Measurements from ENCODE around the gene DOCK8. TPM values are rescaled to one million over a fixed set of nuclear protein-coding genes. Genes with fewer than 3 reads are reported as not detected.

The DOCK8 gene
- total and polyA plus RNA-seq, 2 of the 13 experiments (the other 11 are each of a cell fraction or from before 2014, with no cell fraction given) = 0.28 to 0.38 TPM

DNA sequence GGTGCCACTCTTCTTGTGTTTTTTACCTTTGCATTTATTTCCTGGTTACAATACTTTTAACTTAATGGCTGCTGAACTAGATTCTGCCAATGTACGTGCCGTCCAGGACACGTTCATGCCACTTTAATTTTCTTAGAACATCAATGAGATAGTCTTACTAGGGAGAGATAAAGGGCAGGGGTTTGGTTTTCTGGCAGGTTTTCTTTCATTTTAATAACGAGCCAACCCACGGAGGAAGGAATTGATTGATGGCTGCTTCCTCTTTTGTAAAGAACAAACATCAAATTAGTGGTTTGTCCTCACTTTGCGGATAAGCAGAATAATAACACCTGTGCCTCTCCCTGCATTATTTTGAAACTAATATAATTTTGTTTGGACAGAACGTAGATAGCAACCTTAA is 135.7 kb downstream of the DOCK8 start:
- intact Hi-C loops (cut with micrococcal nuclease; ENCODE audit: unreplicated experiment) = loop anchor here (1.0 kb wide), 1 partner anchor 12 kb away; no protein-coding TSS in a partner anchor
- Histone ChIP-seq H3K27me3 (ENCODE audit: control insufficient read depth in 1 of 2, insufficient read depth in 2 of 2, low read length in 2 of 2) (0 out of 5 replicates have a peak, but pooled peaks cover 0 to 4% of the 10 kb centered on the region in 2 experiments), H3K4me2 (ENCODE audit: low read depth, low read length) (no peak overlapping the region), H3K9ac (ENCODE audit: insufficient read depth, low read depth, low read length) (no peak overlapping the region), H3K27ac (ENCODE audit: extremely low read length, insufficient read depth, low read length) (no peak overlapping the region), H3K36me3 (replicated peaks in 1 of 2; ENCODE audit: control insufficient read depth in 1 of 2, insufficient read depth in 2 of 2, low read length in 2 of 2) (no peaks in the 10 kb centered on the region), H3K4me3 (replicated peaks in 1 of 3; ENCODE audit: insufficient read depth in 1 of 3, low read depth in 2 of 3, low read length in 3 of 3) (no peak overlapping the region), H3K9me3 (ENCODE audit: low read length) (no peaks in the 10 kb centered on the region), H4K20me1 (ENCODE audit: insufficient read depth, low read length) (no peaks in the 10 kb centered on the region), H3K4me1 (ENCODE audit: insufficient read depth, low read length) (no peaks in the 10 kb centered on the region), H3K79me2 (ENCODE audit: insufficient read depth, low read length) (no peaks in the 10 kb centered on the region), H2AFZ (ENCODE audit: low read length) (no peak overlapping the region)
- no peak for TF ChIP-seq TGIF2 (CRISPR knock-in tag; IDR thresholded peaks at IDR 0.05)
- TF ChIP-seq ZBTB21 (CRISPR knock-in tag; IDR thresholded peaks at IDR 0.05) = no peak
- TF ChIP-seq SUZ12 (IDR thresholded peaks at IDR 0.05; ENCODE audit: low read depth, low read length) = no peak
- no peak for TF ChIP-seq ZNF577 (CRISPR knock-in tag; IDR thresholded peaks at IDR 0.05; ENCODE audit: borderline replicate concordance, low read depth)
- no peak for TF ChIP-seq ZNF326 (CRISPR knock-in tag; IDR thresholded peaks at IDR 0.05; ENCODE audit: borderline replicate concordance)
- no peak for TF ChIP-seq RBM22 (optimal IDR thresholded peaks at IDR 0.05; ENCODE audit: low read length)
- no peak for TF ChIP-seq NPAS2 (CRISPR knock-in tag; IDR thresholded peaks at IDR 0.05; ENCODE audit: borderline replicate concordance)
- no peak for TF ChIP-seq SIX1 (CRISPR knock-in tag; IDR thresholded peaks at IDR 0.05; ENCODE audit: borderline replicate concordance)
- TF ChIP-seq CHD4 (IDR thresholded peaks at IDR 0.05; ENCODE audit: borderline replicate concordance, low read length) = no peak
- TF ChIP-seq HNRNPUL1 (IDR thresholded peaks at IDR 0.05; ENCODE audit: low read depth, low read length) = no peak
- TF ChIP-seq ZUFSP (CRISPR knock-in tag; IDR thresholded peaks at IDR 0.05; ENCODE audit: borderline replicate concordance) = no peak
- TF ChIP-seq BCL6 (CRISPR knock-in tag; IDR thresholded peaks at IDR 0.05) = no peak
- TF ChIP-seq ZFP36L1 (CRISPR knock-in tag; IDR thresholded peaks at IDR 0.05) = no peak
- TF ChIP-seq ZNF281 (CRISPR knock-in tag; IDR thresholded peaks at IDR 0.05; ENCODE audit: borderline replicate concordance) = no peak
- no peak for TF ChIP-seq AHR (CRISPR knock-in tag; IDR thresholded peaks at IDR 0.05)
- no peak for TF ChIP-seq ZNF775 (CRISPR knock-in tag; IDR thresholded peaks at IDR 0.05; ENCODE audit: borderline replicate concordance)
- no peak for TF ChIP-seq EZH2 (conservative IDR thresholded peaks at IDR 0.05; ENCODE audit: low read depth, low read length)
- no peak for TF ChIP-seq CHD2 (IDR thresholded peaks at IDR 0.05; ENCODE audit: low read depth, low read length)
- no peak for TF ChIP-seq ZSCAN21 (CRISPR knock-in tag; IDR thresholded peaks at IDR 0.05; ENCODE audit: borderline replicate concordance)
- no peak for TF ChIP-seq ZNF562 (CRISPR knock-in tag; IDR thresholded peaks at IDR 0.05; ENCODE audit: borderline replicate concordance)
- FAIRE-seq (no peak), DNase-seq (ENCODE audit: low spot score) (no peak), ATAC-seq (no peak)
- no TSS peak for BruUV-seq (replicated peaks)
- ChIA-PET POLR2A (no interaction called here), CTCF (ENCODE audit: low intra/inter-chr PET ratio, low total read pairs) (no interaction called here)
- in situ Hi-C loops (cut with HindIII; ENCODE audit: extremely low pct_ligation_motif_present, low pct_unique_long_range_greater_than_20kb) = no loop called here
- WGBS (ENCODE audit: low lambda C conversion rate) = 42% methylated on average over 7 of the region's 7 CpGs
